ENCODE measurements around the gene LELP1. TPM values are rescaled to one million over a fixed set of nuclear protein-coding genes. Genes with fewer than 3 reads are reported as not detected.
"Not testable (repeated sequence)": the region's sequence is repeated elsewhere in the genome, so short reads cannot be mapped to it uniquely, and the experiment has no call there.

LELP1 gene
- not detected for total RNA-seq

DNA sequence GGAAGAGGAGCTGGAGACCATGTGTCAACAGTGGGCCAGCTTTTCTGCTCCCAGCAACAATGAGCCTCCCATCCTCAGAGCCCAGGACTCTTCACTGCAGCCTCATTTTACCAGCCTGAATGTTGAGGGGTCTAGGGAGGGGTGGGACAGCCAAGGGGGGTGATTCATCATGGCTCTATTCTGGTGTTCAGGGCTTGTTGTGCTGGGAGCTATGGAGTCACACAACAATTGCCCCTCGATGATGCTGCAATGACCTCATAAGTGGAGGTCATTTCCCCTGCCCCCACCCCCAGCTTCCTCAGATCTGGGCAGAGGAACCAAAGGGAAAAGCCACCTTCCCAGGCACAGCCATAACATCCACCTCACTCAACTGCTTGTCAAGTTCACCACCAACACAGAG, at the start of gene LELP1:
Gene LELP1 (plus strand): TSS at position 301 of the 400 bp plus-strand sequence. CDS start 1,278 bp downstream, outside the sequence.
- intact Hi-C loops (cut with DNase I; ENCODE audit: low total_unique reads), result no loop called here
- TF ChIP-seq POLR2A (IDR thresholded peaks at IDR 0.05) (no peak), CTCF (IDR thresholded peaks at IDR 0.05) (no peak)
- no peak for DNase-seq

GRCh38 chr1:153155541-153155940, 47.7 kb upstream of the LELP1 start:
- no peak overlapping the region for H3K27ac ChIP-seq
- no peaks in the 10 kb centered on the region for H3K36me3 ChIP-seq
- no peak for DNase-seq
- no peaks in the 10 kb centered on the region for H3K9me3 ChIP-seq
- H3K4me1 ChIP-seq, result no peaks in the 10 kb centered on the region
- intact Hi-C loops (cut with DNase I; ENCODE audit: low total_unique reads), result no loop called here
- H3K4me3 ChIP-seq, result no peak overlapping the region
- H3K27me3 ChIP-seq, result no peaks in the 10 kb centered on the region
- no peak for TF ChIP-seq POLR2A (IDR thresholded peaks at IDR 0.05)

More for the DNA sequence above, at the start of gene LELP1:
- no peaks in the 10 kb centered on the region for H3K4me1 ChIP-seq
- no peaks in the 10 kb centered on the region for H3K9me3 ChIP-seq
- no peak within 1 kb of the TSS for H3K4me3 ChIP-seq
- H3K27ac ChIP-seq, result no peak within 1 kb of the TSS
- H3K27me3 ChIP-seq, result no peaks in the 10 kb centered on the region
- no peaks in the 10 kb centered on the region for H3K36me3 ChIP-seq

DNA sequence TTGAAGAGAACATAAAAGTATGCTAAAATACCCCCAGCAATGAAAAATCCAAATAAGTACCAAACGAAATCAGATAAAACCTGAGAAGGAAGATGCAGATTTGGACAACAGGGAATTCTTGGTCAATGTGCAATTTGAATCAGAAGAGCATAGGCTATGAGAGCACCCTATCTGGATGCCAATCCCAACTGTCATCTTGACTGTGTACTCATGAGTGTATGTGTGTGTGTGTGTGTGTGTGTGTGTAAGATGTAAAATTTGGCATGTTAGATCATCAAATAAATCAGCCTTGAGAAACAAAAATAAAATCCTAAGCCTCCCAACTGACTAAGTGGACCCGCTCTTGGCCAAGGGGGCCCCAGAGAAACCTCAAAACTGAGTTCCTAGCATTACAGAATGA, 34.5 kb upstream of the LELP1 start:
- no peak for DNase-seq
- Histone ChIP-seq H3K9me3 (no peaks in the 10 kb centered on the region), H3K36me3 (no peaks in the 10 kb centered on the region), H3K27ac (no peak overlapping the region), H3K27me3 (no peaks in the 10 kb centered on the region), H3K4me3 (no peak overlapping the region), H3K4me1 (no peaks in the 10 kb centered on the region)
- TF ChIP-seq CTCF (IDR thresholded peaks at IDR 0.05), result no peak
- TF ChIP-seq POLR2A (IDR thresholded peaks at IDR 0.05), result no peak
- intact Hi-C loops (cut with DNase I; ENCODE audit: low total_unique reads), result no loop called here

GRCh38 chr1:153174624-153175023, 28.6 kb upstream of the LELP1 start:
- no peaks in the 10 kb centered on the region for H3K9me3 ChIP-seq
- TF ChIP-seq CTCF (IDR thresholded peaks at IDR 0.05) (no peak), POLR2A (IDR thresholded peaks at IDR 0.05) (no peak)
- H3K4me3 ChIP-seq, result no peak overlapping the region
- DNase-seq, result no peak
- H3K27me3 ChIP-seq, result no peaks in the 10 kb centered on the region
- no peaks in the 10 kb centered on the region for H3K4me1 ChIP-seq
- H3K36me3 ChIP-seq, result no peaks in the 10 kb centered on the region
- intact Hi-C loops (cut with DNase I; ENCODE audit: low total_unique reads), result no loop called here
- no peak overlapping the region for H3K27ac ChIP-seq

DNA sequence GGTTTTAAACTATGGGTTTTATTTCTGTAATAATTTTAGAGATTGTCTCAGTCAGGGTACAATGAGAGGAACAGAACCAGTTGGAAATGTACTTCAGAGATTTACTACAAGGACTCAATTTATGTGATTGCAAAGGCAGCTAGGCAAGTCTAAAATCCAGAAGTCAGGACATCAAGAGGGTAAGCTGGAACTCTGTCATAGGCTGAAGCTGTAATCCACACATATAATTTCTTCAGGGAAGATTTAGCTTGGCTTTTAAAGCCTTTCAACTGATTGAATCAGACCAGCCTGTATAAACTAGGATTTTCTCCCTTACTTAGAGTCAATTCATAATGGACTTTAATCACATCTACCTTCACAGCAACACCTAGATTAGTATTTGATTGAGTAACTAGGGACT, 24.3 kb upstream of the LELP1 start:
- Histone ChIP-seq H3K27me3 (no peaks in the 10 kb centered on the region), H3K4me3 (no peak overlapping the region), H3K9me3 (no peaks in the 10 kb centered on the region), H3K27ac (no peak overlapping the region), H3K36me3 (no peaks in the 10 kb centered on the region), H3K4me1 (no peaks in the 10 kb centered on the region)
- no peak for TF ChIP-seq POLR2A (IDR thresholded peaks at IDR 0.05)
- TF ChIP-seq CTCF (IDR thresholded peaks at IDR 0.05), result no peak
- DNase-seq, result no peak
- intact Hi-C loops (cut with DNase I; ENCODE audit: low total_unique reads), result no loop called here

DNA sequence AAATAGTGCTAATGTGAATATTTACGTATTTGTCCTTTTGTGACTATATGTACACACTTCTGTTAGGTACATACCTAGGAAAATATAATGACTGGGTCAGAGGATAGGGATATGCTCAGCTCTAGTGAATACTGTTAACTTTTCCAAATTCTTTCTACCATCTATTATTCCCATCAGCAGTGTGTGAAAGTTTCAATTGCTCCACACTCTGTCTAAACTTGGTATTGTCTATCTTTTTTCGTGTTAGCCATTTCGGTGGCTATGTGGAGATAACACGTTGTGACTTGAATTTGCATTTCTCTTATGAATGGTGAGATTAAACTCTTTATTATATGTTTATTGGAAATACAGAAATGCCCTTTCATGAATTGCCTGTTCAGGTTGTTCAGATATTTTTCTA, 22.7 kb upstream of the LELP1 start:
- H3K27me3 ChIP-seq, result no peaks in the 10 kb centered on the region
- intact Hi-C loops (cut with DNase I; ENCODE audit: low total_unique reads), result no loop called here
- DNase-seq, result no peak
- no peak overlapping the region for H3K27ac ChIP-seq
- no peaks in the 10 kb centered on the region for H3K9me3 ChIP-seq
- H3K36me3 ChIP-seq, result no peaks in the 10 kb centered on the region
- H3K4me1 ChIP-seq, result no peaks in the 10 kb centered on the region
- H3K4me3 ChIP-seq, result no peak overlapping the region
- TF ChIP-seq CTCF (IDR thresholded peaks at IDR 0.05), result no peak
- no peak for TF ChIP-seq POLR2A (IDR thresholded peaks at IDR 0.05)

DNA sequence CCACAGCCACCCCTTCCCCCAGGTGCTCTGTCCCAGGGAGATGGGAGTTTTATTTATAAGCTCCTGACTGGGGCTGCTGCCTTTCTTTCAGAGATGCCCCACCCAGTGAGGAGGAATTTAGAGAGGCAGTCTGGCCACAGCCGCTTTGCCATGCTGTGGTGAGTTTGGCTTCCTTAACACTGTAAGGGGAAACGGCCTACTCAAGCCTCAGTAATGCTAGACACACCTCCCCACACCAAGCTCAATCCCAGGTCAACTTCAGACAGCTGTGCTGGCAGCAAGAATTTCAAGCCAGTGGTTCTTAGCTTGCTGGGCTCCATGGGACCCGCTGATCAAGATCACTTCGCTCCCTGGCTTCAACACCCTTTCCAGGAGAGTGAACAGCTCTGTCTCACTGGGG, 14.9 kb upstream of the LELP1 start:
- H3K4me1 ChIP-seq; intact Hi-C loops (cut with DNase I; ENCODE audit: low total_unique reads); H3K27me3 ChIP-seq; H3K36me3 ChIP-seq; DNase-seq; H3K9me3 ChIP-seq; H3K27ac ChIP-seq; H3K4me3 ChIP-seq: not testable (repeated sequence)

Data from uterus (tissue), 4 donors.